GM21576 (cell line): ENCODE data around the gene CLTA.

Experiments
- ATAC-seq: cut with Tn5 transposase; IDR thresholded peaks from one replicate; pipeline ENCODE4 v1.9.1; 2021; ENCODE audit warnings: mild to moderate bottlenecking, moderate library complexity; ENCODE audit not compliant: unreplicated experiment

Gene CLTA

DNA sequence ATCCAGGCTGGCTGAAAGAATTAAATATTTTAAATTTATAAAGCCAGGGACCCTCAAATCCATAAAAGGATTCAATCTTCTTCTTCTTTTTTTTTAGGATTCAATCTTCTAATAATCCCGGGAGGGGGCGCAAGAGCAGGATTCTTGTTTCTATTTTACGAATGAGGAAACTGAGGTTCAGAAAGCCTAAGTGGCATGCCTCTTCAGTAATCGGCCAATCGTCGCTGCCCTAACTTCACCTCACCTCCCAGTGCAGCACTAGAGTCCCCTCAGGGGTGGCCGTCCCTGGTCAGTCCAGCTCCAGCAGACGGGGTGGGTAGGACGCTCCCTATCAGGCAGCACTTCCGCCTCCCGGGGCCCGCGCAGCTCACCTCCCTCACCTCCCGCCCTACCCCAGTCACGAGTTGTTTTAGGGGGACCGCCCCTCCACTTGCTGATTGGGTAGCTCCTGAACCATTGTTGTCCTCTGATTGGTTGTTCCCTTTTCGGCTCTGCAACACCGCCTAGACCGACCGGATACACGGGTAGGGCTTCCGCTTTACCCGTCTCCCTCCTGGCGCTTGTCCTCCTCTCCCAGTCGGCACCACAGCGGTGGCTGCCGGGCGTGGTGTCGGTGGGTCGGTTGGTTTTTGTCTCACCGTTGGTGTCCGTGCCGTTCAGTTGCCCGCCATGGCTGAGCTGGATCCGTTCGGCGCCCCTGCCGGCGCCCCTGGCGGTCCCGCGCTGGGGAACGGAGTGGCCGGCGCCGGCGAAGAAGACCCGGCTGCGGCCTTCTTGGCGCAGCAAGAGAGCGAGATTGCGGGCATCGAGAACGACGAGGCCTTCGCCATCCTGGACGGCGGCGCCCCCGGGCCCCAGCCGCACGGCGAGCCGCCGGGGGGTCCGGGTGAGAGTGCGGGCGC, at the start of gene CLTA:
TSS of gene CLTA (plus strand) at position 534 of the 902 bp plus-strand sequence. CDS start at position 670, 136 bp downstream.
- peak; percentile 95 for ATAC-seq

GRCh38 chr9:36141288-36141687, 49.4 kb upstream of the CLTA start:
- no peak for ATAC-seq

DNA sequence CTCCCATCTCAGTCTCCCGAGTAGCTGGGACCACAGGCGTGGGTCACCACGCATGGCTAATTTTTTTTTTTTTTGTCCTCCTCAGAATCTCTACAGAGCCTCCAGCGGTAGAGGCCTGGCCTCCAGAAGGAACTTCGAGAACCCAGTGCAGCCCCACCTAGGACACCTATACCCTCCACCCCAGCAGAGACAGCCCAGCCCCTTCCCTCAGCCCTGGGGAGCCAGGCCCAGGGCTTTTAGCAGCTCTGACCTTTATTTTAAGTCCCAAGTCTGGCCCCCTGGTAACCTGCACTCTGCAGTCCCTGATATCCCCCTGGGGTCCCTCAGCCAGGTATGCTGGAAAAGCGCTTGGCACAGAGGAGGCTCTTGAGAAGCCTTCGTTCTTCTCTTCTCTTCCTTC, 49.0 kb upstream of the CLTA start:
- no peak for ATAC-seq

DNA sequence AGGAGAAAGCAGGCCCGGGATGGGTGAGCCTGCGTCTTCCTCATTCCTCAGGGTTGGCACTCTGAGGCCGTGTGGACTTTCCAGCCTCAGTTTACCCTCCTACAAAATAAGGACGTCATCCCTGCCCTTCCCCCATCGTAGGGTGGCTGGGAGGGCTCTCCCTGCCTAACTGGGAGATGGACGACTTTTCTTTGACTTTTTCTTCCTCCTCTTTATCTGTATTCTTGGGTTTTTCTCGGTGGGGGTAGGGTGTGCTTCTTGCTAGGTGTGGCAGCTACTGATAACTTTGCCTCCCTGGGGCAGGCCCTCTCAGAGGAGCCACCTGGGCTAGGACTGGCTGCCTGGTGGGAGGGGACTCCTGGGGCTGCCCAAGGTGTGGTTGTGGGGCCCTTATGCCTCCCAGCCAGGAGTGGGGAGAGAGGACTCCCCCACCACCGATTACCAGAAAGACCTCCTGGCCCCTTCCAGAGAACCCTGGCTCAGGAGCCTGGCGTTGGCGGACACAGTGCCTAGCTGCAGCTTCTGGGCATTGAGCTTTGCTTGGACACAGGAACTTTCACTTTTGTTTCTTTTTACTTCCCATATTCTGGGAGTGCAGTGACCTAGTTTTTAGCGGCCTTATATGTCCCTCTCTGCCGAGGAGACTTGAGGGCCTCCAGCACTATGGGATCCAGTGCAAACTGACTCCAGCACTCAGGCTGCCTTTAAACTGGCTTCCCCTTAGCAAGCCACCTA, 48.0 kb upstream of the CLTA start:
- ATAC-seq = no peak

DNA sequence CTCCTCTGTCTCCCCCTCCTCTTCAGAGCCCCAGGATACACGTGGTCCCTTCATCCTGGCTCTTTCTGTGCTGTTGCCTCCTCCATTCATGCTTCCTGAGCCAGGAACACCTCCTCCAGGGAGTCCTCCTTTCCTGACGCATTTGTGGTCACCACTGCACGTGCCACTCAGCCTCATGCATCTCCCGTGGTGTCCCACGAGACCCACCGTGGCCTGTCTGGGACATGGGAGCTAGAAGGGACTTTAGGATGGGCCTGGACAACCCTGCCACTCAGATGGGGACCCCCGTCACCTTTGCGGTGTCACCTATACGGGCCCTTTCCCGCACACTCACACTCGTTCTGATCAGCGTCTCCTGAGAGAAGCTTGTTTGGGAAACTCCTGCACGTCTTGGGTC, 47.5 kb upstream of the CLTA start:
- ATAC-seq = no peak

- no peak for ATAC-seq
These were observed 46.1 kb upstream of the CLTA start for GRCh38 chr9:36144309-36145232.

DNA sequence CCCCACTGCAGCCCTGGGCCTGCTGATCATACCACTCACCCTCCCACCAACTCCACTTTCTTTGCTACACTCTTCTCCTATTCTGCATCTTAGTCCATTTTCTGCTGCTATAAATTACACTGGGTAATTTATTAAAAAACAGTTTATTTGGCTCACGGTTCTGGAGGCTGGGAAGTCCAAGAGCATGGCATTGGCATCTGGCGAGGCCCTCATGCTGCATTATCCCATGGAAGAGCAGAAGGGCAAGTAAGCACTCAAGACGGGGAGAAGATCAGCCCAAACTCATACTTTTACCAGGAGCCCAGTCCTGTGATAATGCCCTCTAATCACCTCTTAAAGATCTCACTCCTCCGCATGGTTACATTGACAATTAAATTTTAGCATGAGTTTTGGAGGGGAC, 44.8 kb upstream of the CLTA start:
- no peak for ATAC-seq

- no peak for ATAC-seq
These were observed 44.1 kb upstream of the CLTA start for GRCh38 chr9:36146651-36147050.

- ATAC-seq = no peak
These were observed 43.1 kb upstream of the CLTA start for GRCh38 chr9:36147441-36148175.

DNA sequence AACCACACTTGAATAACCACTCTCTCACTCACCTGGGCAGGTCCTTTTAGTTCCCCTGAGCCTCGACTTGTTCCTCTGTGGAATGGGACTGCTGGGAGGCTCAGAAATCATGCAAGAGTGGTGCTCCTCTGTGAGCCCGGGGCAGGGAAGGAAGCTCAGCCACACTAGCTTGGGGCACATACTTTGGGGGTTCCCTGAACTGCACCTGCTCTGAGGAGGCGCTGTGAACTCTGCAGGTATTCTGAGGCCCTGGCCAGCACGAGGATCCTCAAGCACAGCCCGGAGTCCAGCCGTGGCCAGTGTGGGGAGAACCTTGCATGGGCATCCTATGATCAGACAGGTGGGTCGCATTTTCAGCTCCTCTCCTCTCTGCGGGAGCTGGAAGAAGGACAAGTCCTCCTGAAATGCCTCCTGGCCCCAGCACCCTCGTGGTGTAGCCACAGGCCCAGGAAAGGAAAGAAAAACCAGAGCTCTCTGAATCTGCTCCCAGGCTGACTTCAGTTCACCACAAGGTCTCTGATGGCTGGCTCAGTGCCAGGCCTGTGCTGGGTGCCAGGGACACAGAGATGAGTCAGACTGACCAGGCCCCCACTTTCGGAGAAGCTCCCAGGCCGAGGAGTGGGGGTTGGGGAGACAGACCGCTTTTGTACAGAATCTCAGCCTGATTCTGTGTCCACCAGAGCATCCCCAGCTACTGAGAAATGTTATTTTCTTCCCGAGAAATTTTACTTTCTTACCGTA, 42.2 kb upstream of the CLTA start:
- ATAC-seq = peak; percentile 34

DNA sequence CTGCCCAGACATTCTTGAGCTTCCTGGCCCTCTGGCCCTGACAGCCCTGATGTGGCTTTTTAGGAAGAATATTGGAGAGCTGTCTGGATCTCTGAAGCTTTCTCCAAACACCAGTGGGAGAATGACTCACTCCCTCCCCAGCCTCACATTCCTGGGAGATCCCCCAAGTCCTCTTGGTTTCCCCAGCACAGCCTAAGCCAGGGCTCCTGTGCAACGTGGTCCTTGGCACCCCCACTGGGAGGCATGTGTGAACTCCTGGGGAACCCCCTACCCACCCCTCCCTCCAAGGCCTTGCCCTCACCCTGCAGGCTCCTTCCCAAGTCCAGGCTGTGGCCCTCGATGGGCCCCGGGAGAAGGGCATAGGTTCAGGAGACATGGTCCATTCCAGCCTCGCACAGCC, 41.5 kb upstream of the CLTA start:
- no peak for ATAC-seq

DNA sequence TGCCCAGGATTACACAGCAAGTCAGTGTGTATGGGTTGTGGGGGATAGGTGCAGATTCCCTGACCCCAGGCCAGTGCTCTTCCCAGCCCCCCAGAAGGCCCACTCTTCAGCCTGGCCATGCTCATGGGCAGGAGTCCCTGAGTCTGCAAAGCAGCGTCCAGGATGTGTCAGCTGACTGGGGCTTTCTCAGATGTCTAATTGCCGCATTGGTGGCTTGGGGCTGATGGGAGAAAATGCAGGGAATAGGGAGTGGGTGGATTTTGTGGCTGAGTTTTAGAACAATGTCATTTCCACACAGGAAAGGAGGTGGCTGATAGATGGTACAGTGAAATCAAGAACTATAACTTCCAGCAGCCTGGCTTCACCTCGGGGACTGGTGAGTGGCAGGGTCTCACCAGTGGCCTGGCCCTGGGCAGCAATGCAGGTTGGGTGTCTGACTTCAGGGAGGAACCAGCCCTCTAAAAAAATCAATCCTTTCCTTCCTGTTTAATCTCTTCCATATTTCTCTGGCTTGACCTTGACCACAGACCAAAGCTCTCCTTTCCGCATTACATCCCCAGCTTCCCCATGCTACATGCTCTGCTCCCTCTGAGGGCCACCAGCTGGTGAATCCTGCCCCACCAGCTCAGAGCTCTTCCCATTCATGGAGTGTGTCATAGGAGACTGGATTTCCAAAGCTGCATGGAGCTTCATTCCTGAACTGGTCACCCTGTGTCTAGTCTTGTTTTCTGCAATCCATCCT, 40.0 kb upstream of the CLTA start:
- ATAC-seq = no peak

DNA sequence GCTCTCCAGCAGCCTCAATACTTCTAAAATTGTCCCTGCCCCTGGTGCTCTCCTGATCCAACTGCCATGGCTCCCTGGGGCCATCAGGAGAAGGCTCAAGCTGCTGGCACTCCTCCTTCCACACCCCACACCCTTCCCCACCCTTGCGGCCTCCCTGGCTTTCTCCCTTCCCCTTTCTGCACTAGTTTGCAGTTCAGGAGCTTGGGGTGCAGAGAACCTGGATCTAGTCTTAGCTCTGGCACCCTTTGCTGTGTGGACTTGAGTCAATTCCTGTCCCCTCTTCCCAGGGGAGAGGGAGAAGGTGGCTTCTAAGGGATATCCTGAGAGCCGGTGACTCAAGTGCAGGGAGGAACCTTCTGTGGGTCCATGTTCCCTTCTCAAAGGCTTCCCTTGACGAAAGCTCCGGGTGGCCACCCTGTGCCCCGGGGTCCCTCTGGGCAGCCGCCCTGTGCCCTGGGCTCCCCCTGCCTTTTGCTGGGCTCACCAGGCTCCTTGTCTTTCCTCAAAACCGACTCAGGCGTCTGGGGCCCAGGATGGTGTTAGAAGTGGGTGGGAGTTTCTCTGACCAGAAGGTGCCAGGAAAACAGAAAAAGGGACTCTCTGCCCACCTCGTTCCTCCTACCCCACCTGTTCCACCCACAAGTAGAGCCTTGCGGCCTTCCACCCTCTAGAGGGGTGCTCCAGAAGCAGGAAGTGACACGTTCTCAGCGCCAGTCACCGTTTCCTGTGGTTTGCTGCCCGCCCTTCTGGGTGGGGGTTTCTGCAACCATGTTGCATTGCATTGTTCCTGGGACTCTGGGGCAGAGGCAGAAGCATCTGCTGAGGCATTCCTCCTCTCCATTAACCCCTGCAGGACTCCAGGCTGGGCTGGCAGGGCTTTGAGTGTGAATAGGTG, 39.2 kb upstream of the CLTA start:
- ATAC-seq = peak; percentile 81

DNA sequence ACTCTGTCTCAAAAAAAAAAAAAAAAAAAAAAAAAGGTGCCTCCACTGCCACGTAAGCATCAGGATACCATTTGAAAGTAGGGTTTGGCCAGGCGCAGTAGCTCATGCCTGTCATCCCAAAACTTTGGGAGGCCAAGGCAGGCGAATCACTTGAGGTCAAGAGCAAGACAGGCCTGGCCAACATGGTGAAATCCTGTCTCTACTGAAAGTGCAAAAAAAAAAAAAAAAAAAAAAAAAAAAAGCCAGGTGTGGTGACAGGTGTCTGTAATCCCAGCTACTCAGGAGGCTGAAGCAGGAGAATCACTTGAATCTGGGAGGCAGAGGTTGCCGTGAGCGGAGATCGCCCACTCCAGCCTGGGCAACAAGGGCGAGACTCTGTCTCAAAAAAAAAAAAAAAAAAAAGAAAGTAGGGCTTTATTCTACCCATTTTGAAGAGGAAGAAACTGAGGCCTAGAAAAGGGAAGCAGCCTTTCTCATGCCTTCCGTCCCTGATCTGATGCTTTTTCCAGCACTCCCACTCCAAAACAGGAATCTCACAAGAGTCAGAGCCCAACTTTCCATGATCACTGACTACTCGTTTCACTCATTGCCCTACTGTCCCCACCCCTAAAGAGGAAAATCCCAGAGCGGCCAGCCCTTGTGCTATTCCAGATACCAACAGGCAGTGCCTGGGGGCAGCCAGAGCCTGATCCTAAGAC, 37.8 kb upstream of the CLTA start:
- no peak for ATAC-seq

GRCh38 chr9:36153746-36154145, 37.0 kb upstream of the CLTA start:
- no peak for ATAC-seq

DNA sequence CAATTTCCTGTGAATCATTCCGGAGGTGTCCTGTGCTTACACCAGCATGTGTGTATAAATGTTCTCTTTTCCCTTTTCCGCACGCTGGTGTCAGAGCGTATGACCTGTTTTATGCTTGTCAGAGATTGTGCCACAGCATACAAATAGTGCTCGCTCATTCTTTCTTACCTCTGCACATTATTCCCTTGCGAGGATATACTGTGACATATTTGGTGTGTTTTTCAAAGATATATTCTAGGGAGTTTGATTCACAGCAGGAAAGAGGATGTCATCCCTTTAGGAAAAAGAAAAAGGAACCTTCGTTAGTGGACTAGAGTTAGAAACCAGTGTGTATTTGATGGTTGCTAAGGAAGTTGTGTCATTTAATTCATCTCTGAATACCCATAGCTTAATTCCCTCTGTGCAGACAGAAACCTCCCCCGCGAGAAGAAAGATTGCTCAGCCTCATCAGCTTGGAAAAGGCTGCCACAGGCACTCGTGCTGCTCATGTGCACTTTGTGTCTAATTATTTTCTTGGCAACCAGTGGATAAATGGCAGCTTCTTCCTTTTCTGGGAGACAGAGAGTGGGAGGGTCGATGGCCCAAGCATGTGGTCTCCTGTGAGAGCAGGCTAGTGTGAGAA, 36.3 kb upstream of the CLTA start:
- no peak for ATAC-seq

GRCh38 chr9:36156116-36156515, 34.6 kb upstream of the CLTA start:
- ATAC-seq = no peak
